HG02885 (cell line): ENCODE results near the gene VGLL4.

Source experiments
- ATAC-seq: cut with Tn5 transposase; IDR thresholded peaks from one replicate; pipeline ENCODE4 v1.9.1; 2021; ENCODE audit warnings: mild to moderate bottlenecking; ENCODE audit not compliant: unreplicated experiment, poor library complexity

VGLL4 gene

GRCh38 chr3:11569156-11569741, 74.5 kb downstream of the VGLL4 start:
- no peak for ATAC-seq

- no peak for ATAC-seq
Observed at GRCh38 chr3:11568503-11569155, 75.1 kb downstream of the VGLL4 start.

GRCh38 chr3:11567516-11568467, 75.9 kb downstream of the VGLL4 start:
- no peak for ATAC-seq

- no peak for ATAC-seq
Observed at GRCh38 chr3:11566916-11567315, 76.8 kb downstream of the VGLL4 start.

GRCh38 chr3:11566478-11566877, 77.2 kb downstream of the VGLL4 start:
- ATAC-seq, result no peak

- no peak for ATAC-seq
Observed at GRCh38 chr3:11565932-11566331, 77.8 kb downstream of the VGLL4 start.

GRCh38 chr3:11565492-11565891, 78.2 kb downstream of the VGLL4 start:
- ATAC-seq, result no peak

- no peak for ATAC-seq
Observed at GRCh38 chr3:11565072-11565471, 78.6 kb downstream of the VGLL4 start.

- ATAC-seq, result no peak
Observed at GRCh38 chr3:11564577-11565001, 79.1 kb downstream of the VGLL4 start.

- no peak for ATAC-seq
Observed at GRCh38 chr3:11563865-11564185, 79.9 kb downstream of the VGLL4 start.

- ATAC-seq, result no peak
Observed at GRCh38 chr3:11563159-11563864, 80.4 kb downstream of the VGLL4 start.

- ATAC-seq, result no peak
Observed at GRCh38 chr3:11562277-11562881, 81.3 kb downstream of the VGLL4 start.

GRCh38 chr3:11560746-11561145, 83.0 kb downstream of the VGLL4 start:
- no peak for ATAC-seq

GRCh38 chr3:11559816-11560633, 83.7 kb downstream of the VGLL4 start:
- no peak for ATAC-seq

GRCh38 chr3:11558918-11559815, 84.5 kb downstream of the VGLL4 start:
- ATAC-seq, result no peak

GRCh38 chr3:11558411-11558903, 85.3 kb downstream of the VGLL4 start:
- no peak for ATAC-seq

- no peak for ATAC-seq
Observed at GRCh38 chr3:11558002-11558401, 85.7 kb downstream of the VGLL4 start.
